Measurements from ENCODE around the gene ASPG.

ASPG gene

DNA sequence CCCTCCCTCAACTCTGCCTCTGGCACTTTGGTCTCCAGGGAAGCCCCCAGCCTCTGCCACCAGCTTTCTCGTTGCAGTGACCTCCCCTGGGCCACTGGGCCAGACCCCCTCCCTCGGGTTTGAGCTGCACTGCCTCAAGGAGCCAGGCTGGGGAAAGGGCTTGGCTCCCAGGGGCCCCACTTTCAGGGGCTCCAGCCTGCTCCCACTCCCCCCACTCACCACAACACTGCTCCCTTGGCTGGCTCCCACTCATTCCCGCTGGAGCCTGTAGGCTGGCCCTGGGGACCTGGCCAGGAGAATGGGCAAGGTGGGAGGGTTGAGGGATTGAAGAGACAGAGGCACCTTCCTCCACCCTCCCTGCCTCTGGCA lies 33.6 kb downstream of the ASPG start:
- DNase-seq = no peak

DNA sequence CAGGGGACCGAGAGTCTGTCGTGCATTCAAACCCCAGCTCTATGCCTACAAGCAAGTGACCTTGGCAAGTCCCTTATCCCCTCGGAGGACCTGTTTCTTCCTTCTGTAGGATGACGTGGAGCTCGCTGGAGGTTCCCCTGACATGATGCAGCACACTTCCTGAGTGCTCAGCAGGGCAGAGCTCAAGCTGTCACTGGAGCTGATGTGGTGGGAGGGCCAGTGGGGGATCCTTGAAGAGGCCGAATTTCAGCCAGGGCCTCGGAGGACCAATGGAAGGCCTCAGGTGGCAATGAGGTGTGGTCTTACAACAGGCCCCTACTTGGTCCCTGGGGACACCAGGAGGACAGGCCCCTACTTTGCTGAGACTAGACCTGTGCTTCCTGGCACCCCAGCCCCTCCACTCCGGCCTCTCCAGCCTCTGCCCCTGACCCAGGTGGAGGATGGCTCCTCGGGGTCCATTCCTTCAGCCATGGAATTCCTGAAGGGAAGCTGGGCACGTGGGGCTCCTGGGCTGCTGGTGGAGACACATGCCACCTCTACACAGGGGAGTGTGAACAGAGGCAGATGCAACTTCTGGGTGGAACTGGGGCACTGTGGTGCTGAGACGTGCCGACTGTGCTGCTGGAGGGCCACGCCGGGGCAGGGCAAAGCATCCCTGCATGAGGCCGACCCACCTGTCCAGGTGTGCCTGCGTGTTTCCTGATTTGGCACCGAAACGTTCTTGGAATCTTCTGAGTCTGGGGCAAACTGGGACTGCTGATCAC lies 34.2 kb downstream of the ASPG start:
- no peak for DNase-seq

- no peak for DNase-seq
These were observed 34.8 kb downstream of the ASPG start for GRCh38 chr14:104120281-104120741.

- no peak for DNase-seq
These were observed 35.6 kb downstream of the ASPG start for GRCh38 chr14:104121142-104121541.

GRCh38 chr14:104123879-104124278 lies 38.4 kb downstream of the ASPG start:
- DNase-seq = no peak

DNA sequence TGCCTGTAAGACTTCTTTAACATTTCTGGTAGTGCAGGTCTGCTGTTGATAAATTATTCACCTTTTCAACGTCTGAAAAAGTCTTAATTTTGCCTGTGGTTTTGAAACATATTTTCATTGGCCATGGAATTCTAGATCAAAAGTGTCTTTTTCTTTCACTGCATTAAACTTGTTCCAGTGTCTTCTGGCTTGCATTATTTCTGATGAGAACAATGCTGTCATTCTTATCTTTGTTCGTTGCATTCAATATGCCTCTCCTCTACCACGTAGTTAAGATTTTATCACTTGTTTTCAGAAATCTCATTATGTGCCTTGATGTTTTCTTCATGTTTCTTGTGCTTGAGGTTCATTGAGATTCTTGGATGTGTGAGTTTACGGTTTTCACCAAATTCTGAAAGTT lies 39.5 kb downstream of the ASPG start:
- DNase-seq = no peak

DNA sequence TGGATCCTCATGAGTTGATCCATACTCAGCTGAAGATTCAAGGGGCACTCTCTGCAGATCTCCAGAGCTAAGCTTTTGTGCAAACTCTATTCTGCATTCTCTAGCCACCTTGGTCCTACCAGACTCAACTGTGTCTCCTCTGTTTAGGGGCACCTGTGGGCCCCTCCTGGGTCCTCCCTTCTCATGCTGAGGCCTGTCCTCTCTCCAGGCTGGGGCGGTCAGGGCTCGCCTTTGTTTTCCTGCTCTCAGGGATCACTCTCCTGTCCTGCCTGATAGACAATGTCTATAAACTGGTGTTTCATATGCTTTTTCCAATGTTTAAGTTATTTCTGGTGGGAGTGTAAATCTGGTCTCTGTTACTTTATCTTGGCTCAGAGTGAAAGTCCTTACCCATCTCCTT lies 41.3 kb downstream of the ASPG start:
- no peak for DNase-seq

GRCh38 chr14:104128981-104129380 lies 43.5 kb downstream of the ASPG start:
- no peak for DNase-seq

DNA sequence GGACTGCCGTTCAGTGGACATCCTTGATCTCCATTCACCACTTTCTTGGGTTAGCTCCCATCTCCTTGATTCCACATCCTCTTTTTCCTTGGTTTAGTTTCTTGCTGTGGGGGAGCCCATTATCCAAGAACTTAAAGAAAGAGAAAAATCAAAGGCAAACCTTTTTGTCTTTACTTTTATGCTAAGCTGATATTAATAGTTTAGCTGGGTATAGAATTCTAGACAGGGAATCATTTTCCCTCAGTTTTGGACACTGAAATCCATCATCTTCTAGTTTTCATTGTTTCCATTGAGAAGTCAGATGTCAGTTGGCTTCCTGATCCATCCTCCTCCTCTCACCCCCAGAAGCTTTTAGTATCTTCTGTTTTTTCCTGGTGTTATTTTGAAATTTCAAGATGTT lies 44.1 kb downstream of the ASPG start:
- DNase-seq = no peak

DNA sequence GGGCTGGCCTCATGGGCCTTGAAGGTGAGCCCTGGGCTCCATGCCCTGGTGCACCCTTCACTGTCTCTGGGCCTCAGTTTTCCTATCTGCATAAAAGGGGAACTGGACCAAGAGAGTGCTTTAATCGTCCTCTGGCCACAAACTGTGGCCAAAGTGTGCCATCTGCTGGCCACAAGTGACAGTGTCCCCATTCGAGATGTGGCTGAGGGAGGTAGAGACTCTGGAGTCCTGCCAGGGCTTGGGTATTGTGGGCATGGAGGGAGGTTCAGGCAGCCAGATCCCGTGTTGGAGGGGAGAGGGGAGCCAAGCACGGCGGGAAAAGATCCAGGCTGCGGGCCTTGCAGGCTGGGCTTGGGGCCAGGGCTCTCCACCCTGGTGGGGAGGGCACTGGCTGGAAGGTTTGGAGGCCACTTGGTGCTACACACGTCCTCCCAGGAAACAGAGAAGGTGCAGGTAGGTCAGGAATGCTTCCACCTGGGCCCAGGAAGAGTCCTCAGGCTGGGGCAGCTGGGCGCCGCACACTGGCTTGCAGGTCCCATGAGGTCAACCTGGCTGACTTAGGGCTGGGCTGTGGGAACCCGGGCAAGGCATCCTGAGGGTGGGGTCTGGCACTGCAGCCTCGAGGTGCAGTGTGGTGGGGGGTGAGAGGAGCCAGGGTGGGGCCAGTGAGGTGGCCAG lies 45.6 kb downstream of the ASPG start:
- DNase-seq = no peak

DNA sequence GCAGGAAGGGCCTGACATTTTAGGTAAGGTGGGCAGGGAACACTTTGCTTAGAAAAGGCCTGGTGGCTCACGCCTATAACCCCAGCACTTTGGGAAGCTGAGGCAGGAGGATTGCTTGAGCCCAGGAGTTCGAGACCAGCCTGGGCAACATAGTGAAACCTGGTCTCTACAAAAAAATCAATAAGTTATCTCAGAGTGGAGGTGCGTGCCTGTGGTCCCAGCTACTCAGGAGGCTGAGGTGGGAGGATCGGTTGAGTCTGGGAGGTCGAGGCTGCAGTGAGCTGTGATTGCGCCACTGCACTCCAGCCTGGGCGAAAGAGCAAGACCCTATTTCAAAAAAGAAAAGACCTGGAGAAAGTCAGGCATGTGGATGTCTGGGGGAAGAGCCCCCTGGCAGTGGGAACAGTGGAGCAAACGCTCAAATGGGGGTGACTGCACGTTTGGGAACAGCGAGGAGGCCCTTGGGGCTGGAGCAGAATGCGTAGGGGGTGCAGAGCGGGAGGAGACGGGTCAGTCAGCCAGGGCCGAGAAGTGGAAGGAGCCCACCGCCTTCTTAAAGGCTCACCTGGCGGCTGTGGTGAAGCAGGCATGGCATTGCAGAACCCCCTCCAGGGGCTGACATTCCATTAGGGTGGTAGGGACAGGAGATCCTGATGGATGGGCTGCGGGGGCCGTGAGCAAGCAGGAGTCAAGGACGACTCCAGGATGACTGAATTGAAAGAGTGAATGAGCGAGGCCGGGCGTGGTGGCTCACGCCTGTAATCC lies 46.6 kb downstream of the ASPG start:
- DNase-seq = no peak

GRCh38 chr14:104132981-104133380 lies 47.5 kb downstream of the ASPG start:
- DNase-seq = no peak

GRCh38 chr14:104133496-104133895 lies 48.0 kb downstream of the ASPG start:
- DNase-seq = no peak

DNA sequence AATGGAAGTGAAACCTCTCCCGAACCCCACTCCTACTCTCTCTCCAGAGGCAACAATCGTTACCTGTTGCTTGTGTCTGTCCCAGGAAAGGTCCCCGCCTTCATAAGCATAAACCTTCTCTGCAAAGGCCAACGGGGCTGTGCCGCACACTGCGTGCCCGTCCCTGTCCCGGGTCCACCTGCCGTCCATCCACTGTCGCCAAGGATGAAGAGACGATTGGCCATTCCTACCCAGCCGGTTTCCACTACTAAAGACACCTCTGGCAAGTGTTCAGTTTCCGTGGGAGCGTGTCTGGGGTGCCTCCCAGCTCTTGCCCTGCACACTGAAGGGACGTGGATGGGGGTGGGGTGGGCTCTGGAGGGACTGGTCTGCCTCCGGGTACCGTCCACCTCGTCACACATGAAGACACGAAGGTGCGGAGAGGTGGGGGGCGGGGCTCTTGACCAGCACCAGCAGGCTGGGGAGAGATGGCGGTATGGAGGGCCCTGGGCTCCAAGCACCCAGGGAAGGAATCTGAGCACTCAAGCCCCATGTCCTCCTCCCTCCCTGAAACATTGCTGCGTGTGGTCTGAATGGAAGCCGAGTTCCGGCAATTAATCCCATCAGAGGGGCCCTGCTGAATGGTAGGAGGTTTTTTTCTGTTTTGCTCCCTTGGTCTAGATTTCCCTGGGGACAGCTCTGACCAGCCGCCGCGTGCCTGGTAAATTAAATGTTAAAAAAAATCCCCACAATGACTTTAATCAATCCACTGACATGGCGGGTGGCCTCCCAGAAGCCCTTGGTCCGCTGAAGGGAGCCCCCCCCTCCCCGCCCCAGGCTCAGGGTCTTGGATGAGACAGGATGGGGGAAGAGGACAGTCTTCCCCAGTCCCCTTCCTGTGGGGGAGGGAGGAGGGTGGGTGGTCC lies 48.8 kb downstream of the ASPG start:
- DNase-seq = no peak

- no peak for DNase-seq
These were observed 49.8 kb downstream of the ASPG start for GRCh38 chr14:104135121-104135903.

DNA sequence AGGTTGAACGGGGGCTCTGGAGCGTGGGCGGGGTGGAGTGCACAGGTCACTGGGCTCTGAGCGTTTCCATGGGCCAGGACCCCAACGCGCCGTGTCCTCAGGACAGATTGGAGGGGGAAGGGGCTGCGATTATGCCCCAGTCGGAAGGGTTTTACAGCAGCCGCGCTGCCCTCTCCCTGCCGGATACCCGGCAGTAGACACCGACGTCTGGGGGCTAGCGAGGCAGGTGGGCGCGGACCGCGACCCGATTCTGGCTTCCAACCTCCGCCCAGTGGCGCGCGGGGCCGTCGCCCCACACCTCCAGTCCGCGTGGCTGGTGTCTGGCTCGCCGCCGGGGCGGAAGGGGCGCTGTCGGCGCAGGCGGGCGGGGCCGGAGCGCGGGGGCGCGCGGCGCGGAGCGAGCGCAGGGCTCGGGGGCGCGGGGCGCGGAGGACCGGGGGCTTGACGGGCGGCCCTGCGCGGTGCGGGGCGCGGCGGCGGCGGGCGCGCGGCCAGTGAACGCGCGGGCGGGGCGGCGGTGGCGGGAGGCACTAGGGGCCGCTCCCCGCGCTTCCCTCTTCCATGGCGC lies 50.5 kb downstream of the ASPG start:
- no peak for DNase-seq

- no peak for DNase-seq
These were observed 51.2 kb downstream of the ASPG start for GRCh38 chr14:104136472-104137296.

DNA sequence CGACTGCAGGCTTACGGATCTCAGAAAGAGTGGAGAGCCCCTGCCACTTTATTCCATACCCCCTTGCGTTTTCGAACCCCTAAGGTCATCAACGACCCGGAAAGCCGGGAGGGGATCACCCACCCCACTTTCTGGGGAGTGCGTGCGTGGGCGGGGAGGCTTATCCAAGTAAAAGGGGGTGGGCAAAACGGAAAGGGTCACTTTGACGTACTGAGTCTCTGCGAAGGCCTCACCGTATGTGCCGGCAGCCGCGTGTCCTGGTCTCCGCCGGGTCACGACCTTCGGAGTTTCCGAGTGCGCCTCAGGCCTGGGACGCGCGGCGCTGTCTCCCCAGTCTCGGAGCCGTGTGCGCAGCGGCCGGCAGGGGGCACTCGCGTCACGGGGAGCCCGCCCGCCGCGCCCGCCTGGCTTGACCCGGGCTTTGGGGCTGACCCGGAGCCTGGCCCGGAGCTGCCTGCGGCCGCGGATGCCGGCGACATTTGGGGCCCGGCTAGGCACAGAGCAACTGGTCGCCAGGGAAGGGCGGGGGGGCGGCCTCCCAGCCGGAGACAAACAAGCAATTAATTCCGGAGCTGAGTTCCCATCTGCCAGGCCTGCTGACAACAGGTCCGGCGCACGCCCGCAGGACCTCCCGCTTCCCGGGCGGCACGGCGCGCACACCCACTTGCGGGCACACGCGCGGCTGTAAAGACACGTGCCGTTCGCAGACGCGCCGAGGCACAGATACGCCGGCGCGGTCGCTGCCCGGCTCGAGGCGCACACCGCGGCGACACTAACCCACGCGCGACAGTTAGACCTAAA lies 52.0 kb downstream of the ASPG start:
- DNase-seq = peak; percentile 3

- no peak for DNase-seq
These were observed 52.7 kb downstream of the ASPG start, which contains the start of gene KIF26A for GRCh38 chr14:104138098-104138717. Gene KIF26A (plus strand): TSS chr14:104138587. CDS start chr14:104138723, 136 bp downstream.

Measured in HCEC 1CT (cell line).